GM19452 (cell line): ENCODE results near the gene RASSF4.
A peak's percentile ranks its signal among the peaks of the same experiment; 100 is the strongest.

Experiments
- ATAC-seq: cut with Tn5 transposase; IDR thresholded peaks from one replicate; pipeline ENCODE4 v1.9.1; 2021; ENCODE audit not compliant: unreplicated experiment

RASSF4 gene

GRCh38 chr10:44974082-44974627 lies 14.6 kb downstream of the RASSF4 start:
- no peak for ATAC-seq

GRCh38 chr10:44974628-44975430 lies 15.2 kb downstream of the RASSF4 start:
- ATAC-seq: peak; percentile 77

GRCh38 chr10:44975431-44976331 lies 16.1 kb downstream of the RASSF4 start:
- ATAC-seq: no peak

GRCh38 chr10:44976352-44977198 lies 17.0 kb downstream of the RASSF4 start:
- no peak for ATAC-seq

- ATAC-seq: no peak
Observed at GRCh38 chr10:44977287-44978212, 17.9 kb downstream of the RASSF4 start.

- ATAC-seq: no peak
Observed at GRCh38 chr10:44978213-44978569, 18.6 kb downstream of the RASSF4 start.

DNA sequence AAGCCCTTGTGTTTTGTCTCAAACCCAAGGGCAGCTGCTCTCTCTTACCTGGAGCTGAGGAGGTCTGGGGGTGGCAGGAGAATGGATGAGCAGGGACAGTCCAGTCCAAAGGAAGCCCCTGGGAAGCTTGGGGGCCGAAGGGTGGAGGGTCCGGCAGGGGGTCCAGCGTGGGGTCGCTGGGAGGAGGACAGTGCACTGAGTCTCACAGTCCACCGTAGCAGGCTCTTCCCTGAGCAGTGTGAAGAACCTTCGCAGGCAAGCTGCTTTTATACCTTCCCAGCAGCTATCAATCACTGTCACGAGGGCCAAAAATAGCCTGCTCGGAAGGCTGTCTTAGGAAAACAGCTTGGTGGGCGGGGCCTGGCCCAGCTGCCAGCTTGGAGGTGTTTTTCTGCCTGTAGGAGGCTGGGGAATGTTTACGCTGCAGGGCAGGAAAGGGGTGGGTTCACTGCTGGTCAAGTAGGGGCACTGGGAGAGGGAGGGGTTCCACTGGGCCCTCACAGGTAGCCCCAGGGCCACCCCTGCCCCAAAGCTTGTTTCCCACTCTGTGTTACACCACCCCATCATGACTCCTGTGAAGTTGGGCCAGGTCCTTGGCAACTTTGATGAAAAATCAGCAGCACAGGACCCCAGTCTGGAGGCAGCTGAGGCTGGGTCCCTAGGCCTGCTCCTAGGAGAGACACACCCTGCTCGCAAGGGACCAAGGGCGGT lies 19.1 kb downstream of the RASSF4 start, which contains the start of gene DEPP1:
Gene DEPP1 (minus strand): TSS at position 240 of the 711 bp plus-strand sequence. CDS start 779 bp downstream, outside the sequence.
- ATAC-seq: no peak

DNA sequence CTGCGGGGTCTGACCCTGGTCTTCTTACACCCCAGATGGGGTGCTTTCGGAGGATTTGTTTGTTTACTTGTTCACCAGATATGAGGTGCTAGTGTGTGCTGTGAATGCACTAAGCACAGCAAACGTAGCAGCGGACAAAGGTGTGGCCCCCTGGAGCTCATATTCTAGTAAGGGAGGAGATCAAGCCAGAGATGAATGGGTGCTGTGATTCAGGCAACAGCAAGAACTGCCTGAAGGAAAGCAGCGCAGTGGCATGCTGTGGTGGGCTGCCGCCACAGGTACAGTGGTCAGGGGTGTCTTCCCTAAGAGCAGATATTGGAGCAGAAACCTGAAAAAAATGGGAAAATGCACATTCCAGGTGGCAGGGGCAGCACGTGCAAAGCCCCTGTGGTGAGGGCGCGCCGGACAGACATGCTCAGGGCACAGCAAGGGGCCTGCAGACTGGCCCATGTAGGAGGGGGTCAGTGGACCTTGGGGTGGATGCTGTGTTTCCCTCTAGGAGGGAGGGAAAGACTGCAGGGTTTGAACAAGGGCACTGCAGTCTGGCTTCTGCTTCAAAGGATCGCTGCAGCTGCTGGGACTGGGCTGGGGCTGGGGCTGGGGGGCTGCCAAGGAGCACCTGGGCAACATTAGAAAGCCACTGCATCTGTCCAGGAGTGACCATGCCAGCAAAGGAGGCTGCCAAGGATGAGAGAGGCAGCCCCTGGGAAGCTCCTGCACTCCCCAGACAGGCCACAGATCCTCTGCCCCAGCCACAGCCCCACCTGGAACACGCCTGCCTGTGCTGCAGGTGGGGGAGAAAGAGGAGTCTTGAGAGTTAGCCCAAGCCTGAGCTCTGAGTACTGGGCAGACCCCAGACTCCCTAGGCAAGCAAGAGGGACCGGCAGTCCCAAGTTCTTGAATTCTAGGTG lies 19.9 kb downstream of the RASSF4 start:
- no peak for ATAC-seq

GRCh38 chr10:44980309-44981171 lies 20.9 kb downstream of the RASSF4 start:
- ATAC-seq: no peak

- no peak for ATAC-seq
Observed at GRCh38 chr10:44981172-44982113, 21.8 kb downstream of the RASSF4 start.

- no peak for ATAC-seq
Observed at GRCh38 chr10:44982114-44982460, 22.5 kb downstream of the RASSF4 start.

GRCh38 chr10:44982496-44982895 lies 22.9 kb downstream of the RASSF4 start:
- ATAC-seq: no peak

DNA sequence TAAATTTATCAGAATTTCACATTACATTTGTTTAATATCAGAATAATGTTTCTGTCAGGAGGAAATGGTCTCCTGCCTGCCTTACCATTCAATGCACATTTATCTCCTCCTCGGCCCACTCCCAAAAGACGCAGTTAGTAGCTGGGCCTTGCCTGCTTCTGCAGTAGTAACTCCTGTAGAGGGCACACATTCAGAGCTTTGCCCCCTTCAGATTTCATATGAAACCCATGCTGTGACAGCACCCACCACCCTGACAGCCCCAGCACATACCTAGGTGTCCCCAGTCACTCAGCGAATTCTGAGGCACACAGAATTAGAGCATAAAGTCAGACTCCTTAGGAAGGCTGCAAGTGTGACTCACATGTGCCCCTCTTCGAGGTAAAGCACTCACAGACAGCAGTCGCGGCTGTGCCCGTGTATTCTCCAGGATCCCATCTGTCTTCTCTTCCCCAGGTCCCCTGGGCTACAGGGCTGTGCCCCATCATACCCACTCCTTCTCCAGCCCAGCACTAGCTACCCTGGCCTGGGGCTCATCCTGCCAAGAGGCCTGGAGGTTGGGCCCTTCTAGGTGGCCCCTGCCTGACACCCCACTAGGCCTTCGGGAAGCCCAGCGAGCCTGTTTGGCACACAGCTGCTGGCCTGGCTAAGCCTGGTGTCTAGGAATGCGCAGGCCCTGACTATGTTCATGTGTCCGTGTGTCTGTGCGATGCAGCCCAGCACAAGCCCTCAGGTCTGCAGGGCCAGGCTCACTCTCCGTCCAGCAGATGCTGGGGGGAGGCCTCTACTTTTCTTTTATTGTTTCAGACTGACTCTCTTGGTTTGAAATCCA lies 23.7 kb downstream of the RASSF4 start:
- ATAC-seq: no peak

DNA sequence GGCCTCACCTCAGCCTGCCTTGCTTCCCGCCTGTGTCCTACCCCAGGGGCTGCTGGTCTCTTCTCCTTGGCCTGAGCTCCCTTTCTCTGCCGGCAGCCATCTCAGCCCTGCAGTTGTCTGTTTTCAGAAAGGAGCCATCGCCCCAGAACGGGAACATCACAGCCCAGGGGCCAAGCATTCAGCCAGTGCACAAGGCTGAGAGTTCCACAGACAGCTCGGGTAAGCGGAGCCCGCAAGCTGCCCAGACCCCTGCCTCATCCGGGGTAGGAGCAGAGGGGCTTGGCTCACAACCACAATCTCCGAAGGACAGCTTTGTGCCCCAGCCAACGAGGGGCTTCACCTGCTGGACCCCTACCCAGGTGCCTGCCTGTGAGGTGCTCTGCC lies 24.3 kb downstream of the RASSF4 start:
- no peak for ATAC-seq

- ATAC-seq: no peak
Observed at GRCh38 chr10:44984671-44985101, 25.1 kb downstream of the RASSF4 start.
